NCI-H1417 treated with DMSO at 0.1 percent for 48 hours (cell line): Measurements from ENCODE around the gene LDLRAP1.

Source experiments
- DNase-seq: peaks from one replicate; lab custom pipeline; 2025; lab: John Stamatoyannopoulos, UW

The LDLRAP1 gene

DNA sequence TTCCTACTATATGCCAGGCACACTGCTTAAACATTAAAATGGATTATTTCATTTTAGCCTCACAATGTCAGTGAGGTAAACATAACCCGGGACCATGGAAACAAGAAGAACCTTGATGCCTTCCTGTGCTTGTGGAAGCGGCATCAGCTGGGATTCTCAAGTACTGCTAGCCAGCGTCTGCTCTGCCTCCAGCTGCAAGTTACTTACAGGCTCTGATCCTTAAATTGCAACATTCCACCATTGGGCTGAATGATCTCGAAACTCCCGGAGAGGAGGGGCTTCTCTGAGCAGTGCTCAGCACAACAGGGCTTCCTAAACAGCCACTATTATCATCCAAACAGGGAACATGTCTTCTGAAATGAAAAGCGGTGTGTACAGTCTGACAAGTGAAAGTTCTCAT is 66.5 kb downstream of the LDLRAP1 start:
- no peak for DNase-seq

DNA sequence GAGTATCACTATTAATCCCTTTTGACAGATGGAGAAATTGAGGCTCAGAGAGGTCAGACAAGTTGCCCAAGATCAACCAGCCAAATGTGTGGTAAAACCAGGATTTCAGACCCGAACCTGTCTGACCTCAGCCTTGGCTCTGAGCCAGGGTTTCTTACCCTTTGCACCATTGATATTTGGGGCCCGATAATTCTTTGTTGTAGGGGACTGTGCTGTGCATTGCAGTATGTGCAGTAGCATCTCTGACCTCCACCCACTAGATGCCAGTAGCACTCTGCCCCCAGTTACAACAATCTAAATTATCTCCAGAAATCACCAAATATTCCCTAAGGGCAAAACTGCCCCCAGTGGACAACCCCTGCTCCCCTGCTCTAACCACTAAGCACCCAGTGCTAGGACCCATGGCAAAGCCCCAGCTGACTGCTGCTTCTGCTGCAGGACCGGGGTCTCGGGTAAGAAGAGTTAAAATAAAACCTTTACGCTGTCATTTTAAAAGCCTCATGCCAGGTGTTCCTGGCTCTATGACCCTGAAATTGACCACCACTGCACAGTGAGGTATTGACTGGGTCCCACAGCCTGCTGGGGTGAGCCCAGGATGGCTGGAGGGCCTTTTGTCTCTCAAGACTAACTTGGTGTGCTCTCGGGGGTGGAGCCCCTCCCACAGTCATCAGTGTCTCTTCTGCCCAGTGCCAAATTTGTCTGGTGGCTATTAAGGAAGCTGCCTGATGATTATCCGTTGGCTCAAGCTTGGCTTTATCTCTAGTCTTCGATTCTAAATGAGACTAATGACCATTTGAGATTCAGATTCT is 67.6 kb downstream of the LDLRAP1 start:
- DNase-seq: no peak

GRCh38 chr1:25611843-25612242 is 68.4 kb downstream of the LDLRAP1 start:
- DNase-seq: no peak

DNA sequence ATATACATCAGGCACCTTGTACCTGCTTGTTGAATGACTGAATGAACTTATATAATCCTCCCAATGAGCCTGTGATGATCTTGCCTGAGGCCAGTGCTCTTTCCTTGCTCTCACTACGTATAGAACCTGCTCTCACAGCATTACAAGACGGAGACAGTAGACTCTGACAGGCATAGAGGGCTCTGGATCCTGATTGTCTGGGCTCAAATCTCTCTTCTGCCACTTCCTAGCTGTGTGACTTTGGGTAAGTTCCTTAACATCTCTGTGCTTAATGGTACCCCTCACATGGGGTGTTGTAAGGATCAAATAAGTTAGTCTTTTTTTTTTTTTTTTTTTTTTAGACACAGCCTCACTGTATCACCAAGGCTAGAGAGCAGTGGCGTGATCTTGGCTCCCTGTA is 69.0 kb downstream of the LDLRAP1 start:
- no peak for DNase-seq

DNA sequence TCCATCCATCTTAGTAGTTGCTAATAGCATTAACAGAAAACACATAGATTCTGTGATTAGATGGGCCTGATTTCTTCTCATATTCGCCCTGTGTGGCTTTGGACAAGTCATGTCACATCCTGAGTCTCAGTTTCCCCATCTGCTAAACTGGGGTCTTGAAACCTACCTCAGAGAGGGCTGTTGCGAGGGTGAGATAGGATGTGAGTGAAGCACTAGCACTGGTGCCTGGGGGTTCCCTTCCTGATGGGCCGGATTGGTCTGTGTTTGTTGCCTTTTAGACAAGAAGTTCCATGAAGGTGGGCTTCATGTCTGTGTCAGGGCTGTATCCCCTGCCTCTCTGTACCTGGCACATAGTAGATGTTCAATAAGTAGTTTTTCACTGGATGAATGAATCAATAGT is 69.7 kb downstream of the LDLRAP1 start:
- no peak for DNase-seq

GRCh38 chr1:25614501-25615171 is 71.2 kb downstream of the LDLRAP1 start:
- no peak for DNase-seq

- no peak for DNase-seq
These were observed 71.8 kb downstream of the LDLRAP1 start for GRCh38 chr1:25615172-25615541.

- no peak for DNase-seq
These were observed 72.2 kb downstream of the LDLRAP1 start for GRCh38 chr1:25615563-25616094.

- peak; percentile 68 for DNase-seq
These were observed 72.9 kb downstream of the LDLRAP1 start, which contains the start of gene MAN1C1 for GRCh38 chr1:25616095-25616986. MAN1C1 (plus strand) TSS chr1:25616791; CDS start chr1:25617798, 1,007 bp downstream.

- DNase-seq: no peak
These were observed 73.7 kb downstream of the LDLRAP1 start for GRCh38 chr1:25616987-25617624.

- no peak for DNase-seq
These were observed 74.4 kb downstream of the LDLRAP1 start for GRCh38 chr1:25617625-25618432.

GRCh38 chr1:25618433-25618808 is 75.0 kb downstream of the LDLRAP1 start:
- no peak for DNase-seq
